Effector CD8-positive, alpha-beta T cell (primary cell): ENCODE results near the gene HTT-AS.

Experiments
- DNase-seq: peaks from one replicate; lab custom pipeline; 2025; lab: John Stamatoyannopoulos, UW

HTT-AS gene

DNA sequence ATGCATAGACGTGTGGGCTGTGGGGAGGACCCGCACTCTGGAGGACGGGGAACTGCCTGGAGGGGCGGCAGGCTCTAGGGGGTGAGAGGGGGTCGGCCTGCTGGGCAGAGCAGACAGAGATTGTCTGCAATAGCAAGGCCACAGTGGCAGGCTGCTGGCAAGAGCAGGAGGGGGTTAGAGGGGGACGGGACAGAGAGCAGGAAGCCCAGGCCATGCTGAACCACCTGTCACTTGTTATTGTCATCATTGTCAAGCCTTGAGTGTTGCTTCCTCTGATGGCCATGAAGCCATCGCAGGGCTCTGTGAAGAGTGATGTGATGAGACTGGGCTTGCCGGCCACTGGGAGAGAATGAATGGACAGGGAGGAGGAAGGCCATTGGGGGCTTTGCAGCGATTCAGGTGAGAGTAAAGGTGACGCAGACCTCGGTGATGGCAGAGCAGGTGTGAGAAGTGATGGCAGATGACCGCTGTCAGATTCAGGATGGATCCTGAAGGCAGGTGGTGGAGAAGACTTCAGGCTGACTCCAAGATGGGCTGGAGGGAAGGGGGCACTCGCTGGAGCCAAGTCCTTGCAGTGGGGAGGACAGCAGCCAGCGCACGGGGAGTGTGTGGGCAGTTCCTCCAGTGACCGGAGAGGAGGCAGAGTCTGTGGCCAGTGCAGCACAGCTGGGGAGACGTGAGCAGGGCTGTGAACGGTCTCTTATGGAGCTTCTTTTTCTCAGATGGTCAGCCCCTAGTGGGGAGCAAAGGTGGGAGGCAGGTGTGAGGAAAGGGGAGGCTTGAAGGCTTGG is 43.6 kb downstream of the HTT-AS start:
- no peak for DNase-seq

DNA sequence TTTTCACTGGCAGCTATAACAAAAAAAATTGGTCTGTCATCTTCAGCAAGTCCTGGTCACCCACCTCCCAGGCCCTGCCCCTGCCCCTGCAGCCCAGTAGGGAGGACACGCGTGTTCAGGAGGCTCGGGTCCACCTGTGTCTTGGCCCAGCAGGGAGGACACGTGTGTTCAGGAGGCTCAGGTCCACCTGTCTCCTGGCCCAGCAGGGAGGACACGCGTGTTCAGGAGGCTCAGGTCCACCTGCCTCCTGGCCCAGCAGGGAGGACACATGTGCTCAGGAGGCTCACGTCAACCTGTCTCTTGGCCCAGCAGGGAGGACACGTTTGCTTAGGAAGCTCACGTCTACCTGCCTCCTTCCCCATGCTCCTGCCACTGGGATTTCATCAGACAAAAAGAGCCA is 44.9 kb downstream of the HTT-AS start:
- no peak for DNase-seq

DNA sequence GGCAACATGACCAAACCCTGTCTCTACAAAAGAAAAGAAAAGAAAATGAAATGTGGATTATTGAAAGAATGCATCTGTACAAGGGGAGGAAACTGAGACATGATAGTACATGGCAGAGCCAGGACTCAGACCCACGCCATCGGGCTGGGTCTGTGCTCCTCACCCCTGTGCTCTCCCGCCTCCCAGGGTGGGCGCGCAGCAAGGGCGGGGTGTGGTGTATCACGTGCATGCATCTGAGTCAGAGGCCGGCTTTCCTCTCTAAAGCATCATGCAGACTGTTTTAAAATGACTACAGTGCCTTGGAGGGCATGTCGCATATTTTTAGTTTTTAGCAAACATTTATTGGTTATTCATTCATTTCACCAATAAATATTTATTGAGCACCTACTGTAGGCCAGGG is 47.8 kb downstream of the HTT-AS start:
- DNase-seq: no peak

DNA sequence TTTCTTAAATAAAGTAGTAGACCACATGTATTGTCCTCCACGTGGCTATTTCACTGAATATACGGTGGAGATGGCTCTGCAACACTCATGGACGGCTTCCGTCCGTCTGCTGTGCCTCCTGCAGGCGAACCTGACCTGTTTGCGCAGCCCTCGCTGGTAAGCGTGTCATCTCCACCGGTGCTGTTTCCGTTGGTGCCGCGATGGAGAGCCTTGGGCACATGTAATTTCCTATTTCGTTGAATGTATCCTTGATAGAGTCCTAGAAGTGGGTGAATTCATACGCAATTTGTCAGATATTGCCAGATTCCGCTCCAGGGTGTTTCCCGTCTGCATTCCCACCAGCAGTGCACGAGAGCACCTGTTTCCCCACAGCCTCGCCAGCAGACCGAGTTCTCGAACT is 48.5 kb downstream of the HTT-AS start:
- DNase-seq: no peak

DNA sequence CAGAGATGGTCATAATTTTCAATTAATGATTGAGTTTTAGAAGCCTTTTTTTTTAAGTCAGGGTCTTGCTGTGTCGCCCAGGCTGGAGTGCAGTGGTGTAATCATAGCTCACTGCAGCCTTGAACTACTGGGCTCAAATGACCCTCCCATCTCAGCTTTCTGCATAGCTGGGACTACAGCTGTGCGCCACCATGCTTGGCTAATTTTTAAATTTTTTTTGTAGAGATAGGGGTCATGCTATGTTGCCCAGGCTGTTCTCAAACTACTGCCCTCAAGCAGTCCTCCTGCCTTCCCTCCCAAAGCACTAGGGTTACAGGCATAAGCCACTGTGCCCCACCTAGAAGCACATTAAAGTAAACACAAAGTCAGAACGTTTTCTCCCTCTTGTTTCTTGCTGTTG is 51.7 kb downstream of the HTT-AS start:
- DNase-seq: no peak

DNA sequence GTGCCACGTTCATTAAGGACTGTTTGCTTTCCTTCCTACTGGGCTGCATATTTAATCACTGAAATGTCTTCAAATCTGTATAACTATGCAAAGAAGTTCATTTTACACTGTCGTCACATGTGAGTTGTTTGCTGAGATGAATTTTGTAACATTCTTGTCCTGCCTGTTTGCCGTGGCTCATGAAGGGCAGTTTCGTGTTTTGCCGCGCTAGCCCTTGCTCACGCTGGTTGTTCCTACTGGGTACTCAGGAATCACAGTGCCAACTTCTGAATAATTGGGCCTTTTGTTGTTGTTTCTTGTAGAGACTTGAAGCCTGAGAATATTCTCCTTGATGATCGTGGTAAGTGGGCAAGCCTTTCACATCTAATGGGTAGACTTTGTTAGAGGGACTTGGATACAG is 52.2 kb downstream of the HTT-AS start:
- DNase-seq: no peak

DNA sequence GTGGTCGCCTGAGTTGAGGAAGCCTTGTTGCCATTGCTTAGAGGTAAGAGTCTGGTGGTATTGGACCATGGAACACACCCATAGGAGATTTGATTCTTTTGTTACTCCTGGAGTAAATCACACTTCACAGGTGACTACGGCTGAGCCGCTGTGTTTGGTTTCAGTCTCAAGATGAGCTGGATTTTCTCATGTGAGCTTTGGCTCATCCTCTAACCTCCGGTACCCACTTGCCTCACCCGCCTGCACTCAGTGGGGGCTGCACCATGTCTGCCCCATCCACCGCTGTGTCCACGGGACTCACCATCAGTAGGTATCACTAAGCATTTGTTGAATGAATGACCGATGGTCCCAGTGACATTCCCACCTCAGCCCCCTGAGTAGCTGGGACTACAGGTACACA is 52.7 kb downstream of the HTT-AS start:
- no peak for DNase-seq

DNA sequence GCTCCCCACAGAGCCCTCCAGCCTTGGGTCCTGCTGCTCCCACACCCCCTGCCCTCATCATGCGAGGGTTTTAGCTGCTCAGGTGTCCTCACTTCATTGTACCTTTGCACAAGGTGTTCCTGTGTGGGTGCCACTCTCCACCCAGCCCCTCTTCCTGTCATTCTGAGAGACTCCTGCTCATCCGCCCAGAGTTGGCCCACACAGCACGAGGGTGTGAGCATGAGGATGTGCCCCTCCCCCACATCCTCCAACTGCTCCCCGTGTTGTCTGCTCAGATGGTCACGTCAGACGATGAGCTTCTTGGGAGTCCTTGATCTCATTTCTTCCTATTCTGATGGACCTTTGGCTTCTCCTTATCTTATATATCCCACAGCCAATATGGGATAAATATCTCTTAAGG is 53.2 kb downstream of the HTT-AS start:
- DNase-seq: no peak

DNA sequence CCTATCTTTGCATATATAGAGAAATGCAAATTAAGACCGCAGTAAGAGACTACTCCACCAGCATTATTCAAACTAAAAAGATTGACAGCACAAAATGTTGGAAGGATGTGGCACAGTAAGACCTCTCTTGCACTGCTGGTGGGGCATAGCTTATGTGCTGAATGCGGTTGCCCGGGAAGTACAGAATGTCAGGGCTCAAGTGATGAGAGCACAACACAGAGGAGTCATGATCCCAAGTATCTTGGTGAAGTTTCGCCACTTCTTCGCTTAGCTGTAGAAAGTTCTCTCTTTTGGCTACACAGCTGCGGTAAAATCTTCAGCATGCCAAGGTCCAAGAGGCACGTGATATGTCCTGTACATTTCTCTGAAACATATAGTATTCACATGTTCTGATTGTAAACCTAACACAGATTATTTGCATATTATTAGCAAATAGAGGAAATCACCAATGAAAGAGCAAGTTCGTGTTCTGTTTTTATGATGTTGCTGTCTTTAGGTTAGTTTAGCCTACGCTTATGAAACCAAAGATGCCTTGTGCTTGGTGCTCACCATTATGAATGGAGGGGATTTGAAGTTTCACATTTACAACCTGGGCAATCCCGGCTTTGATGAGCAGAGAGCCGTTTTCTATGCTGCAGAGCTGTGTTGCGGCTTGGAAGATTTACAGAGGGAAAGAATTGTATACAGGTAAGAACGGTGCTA is 55.0 kb downstream of the HTT-AS start:
- DNase-seq: no peak

DNA sequence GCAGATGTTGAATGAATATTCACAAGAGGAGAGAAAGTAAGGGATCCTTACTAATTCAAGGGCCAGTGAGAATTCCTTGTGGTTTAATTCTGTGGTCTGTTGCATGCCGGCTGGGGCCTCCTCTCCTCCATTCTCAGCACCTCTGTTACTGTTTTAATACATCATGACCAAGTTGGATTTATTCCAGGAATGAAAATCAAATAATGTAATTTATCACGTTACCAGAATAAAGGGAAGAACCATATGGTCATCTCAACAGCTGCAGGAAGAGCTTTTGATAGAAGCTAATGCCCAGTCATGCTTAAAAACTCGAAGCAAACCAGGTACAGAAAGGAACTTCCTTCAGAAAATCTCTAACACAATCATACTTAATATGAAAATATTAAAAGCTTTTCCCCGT is 56.8 kb downstream of the HTT-AS start:
- no peak for DNase-seq

DNA sequence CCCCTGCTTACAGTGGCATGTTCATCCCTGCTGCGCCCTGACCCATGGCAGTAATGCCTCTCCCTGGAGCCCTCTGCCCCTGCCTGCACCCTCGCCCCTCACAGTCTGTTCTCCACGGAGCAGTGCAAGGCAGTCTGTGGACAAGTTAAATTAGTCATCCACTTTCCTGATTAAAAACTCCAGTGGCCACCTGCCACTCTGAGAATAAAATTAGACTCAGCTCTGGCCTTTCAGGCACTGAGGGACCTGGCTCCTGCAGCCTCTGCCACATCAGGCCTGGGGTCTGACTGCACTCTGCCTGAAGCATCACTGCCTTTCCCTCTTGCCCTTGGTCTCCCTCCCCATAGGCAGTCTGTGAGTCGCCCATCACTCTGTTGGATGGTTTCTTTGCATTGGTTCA is 57.4 kb downstream of the HTT-AS start:
- DNase-seq: no peak

DNA sequence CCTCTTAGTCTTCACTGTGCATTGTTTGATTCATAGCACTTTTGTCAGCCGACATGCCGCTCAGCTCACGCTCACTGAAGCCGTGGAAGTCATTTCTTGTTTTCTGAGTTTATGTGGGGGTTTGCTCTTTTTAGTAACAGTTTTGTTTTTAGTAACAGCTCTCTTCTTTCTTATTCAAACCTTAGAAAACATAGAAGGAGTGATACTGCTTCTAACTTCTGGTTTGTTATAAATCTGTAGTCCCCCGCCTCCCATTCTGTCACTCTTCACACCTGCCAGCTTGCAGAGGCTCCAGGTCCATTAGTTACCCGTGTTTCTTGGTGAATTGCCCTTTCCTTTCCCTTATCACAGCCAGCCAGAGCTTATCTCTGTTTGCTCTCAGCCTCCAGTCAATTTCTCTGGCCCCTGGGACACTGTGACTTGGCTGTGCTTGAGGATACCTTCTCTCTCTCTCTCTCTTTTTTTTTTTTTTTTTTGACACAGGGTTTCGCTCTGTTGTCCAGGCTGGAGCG is 60.4 kb downstream of the HTT-AS start:
- no peak for DNase-seq
